Psoas muscle (tissue), 8 donors: Measurements from ENCODE around the gene COL4A4. TPM values are rescaled to one million over a fixed set of nuclear protein-coding genes. Genes with fewer than 3 reads are reported as not detected.

Experiments
- ATAC-seq, 4 donors: fragments of 200-7000 bp; cut with Tn5 transposase; one replicate each; pipeline ENCODE4 v1.9.1; 2020; ENCODE audit warnings: moderate library complexity in 3 of 4, mild to moderate bottlenecking in 2 of 4
- DNase-seq, 2 donors: peaks; one replicate each; pipeline ENCODE4 v3.0.0-alpha.2; 2020
- H3K27ac ChIP-seq: fragments of 200-600 bp; one replicate; pipeline ENCODE4 v1.8.0; 2022
- H3K27me3 ChIP-seq, 3 donors: fragments of 200-600 bp in 1 of 3; one replicate each; pipeline versions ENCODE4 v1.6.1 to v1.8.0; 2013 to 2022; ENCODE audit warnings: low read length in 2 of 3, mild to moderate bottlenecking in 2 of 3, moderate library complexity in 1 of 3; ENCODE audit not compliant: insufficient read depth in 3 of 3
- H3K36me3 ChIP-seq, 2 donors: fragments of 200-600 bp in 1 of 2; one replicate each; pipeline versions ENCODE4 v1.6.1 to v1.8.0; 2013 to 2022; ENCODE audit warnings: low read depth in 1 of 2, mild to moderate bottlenecking in 1 of 2, moderate library complexity in 1 of 2; ENCODE audit not compliant: insufficient read depth in 1 of 2
- H3K4me1 ChIP-seq: fragments of 200-600 bp; one replicate; pipeline ENCODE4 v1.8.0; 2022
- H3K4me3 ChIP-seq: fragments of 200-600 bp; one replicate; pipeline ENCODE4 v1.8.0; 2022; ENCODE audit warnings: mild to moderate bottlenecking
- H3K9me3 ChIP-seq: fragments of 200-600 bp; one replicate; pipeline ENCODE4 v1.8.0; 2022
- CTCF ChIP-seq: fragments of 200-600 bp; IDR thresholded peaks from one replicate; pipeline ENCODE4 v1.8.0; 2022; ENCODE audit warnings: antibody characterized with exemption
- WGBS, 3 donors: extraction: QIAGEN DNeasy Blood & Tissue Kit; methylation state at CpG; one replicate each; pipeline versions ENCODE4 v1.1.6 to v1.1.7; 2013; 5-methylcytosine and 5-hydroxymethylcytosine counted together
- intact Hi-C, 2 donors: fragments of 100-400 bp; cut with DNase I; formaldehyde crosslinking; loops; one replicate each; pipeline versions ENCODE4 v1.11.0 to v1.14.2; 2022
- polyA plus RNA-seq, 3 donors: library from polyadenylated mRNA; stranded (reverse); fragments of 200-250 nt; gene quantifications; one replicate each; pipeline ENCODE4 v1.2.3, GENCODE V29; 2013
- total RNA-seq, 4 donors: library from RNA; stranded (reverse); fragmentation: NEBNext Ultra II Directional in 2 of 4; extraction: Animal tissue kit (Norgen Biotek cat#: 25700) in 2 of 4; gene quantifications; one replicate each; pipeline versions ENCODE4 v1.2.1 to v1.2.4, GENCODE V29; 2021 to 2023
- donor health status: healthy with polysubstance abuse.
- donor health status: DM: no; HTN: no; CAD: no; lungs with moderate emphysema.
- donor health status: Bipolar disorder and iron deficiency.
- donor health status: healthy.
- donor health status: DM: yes; HTN: yes; CAD: no.
- donor health status: DM: no; HTN: no; CAD: no.
- donor health status: DM: no; HTN: no; CAD: no.
- donor health status: DM: yes; HTN: yes; CAD: no.

The COL4A4 gene
- total and polyA plus RNA-seq, 7 donors = 1.7 to 16.0 (median 4.6) TPM

GRCh38 chr2:227130636-227131035 lies 33.4 kb downstream of the COL4A4 start:
- peak overlapping the region; percentile 33 for H3K27ac ChIP-seq
- WGBS, 3 donors = 72 to 81% (median 74%) methylated on average over 8 of the region's 8 CpGs
- DNase-seq = no peak

GRCh38 chr2:227127201-227127600 lies 36.8 kb downstream of the COL4A4 start:
- intact Hi-C loops = no loop called here
- Histone ChIP-seq H3K27me3 (no peaks in the 10 kb centered on the region), H3K36me3 (peaks cover 0 to 37% of the 10 kb centered on the region in 2 donors), H3K27ac (no peak overlapping the region), H3K9me3 (no peaks in the 10 kb centered on the region), H3K4me1 (peaks cover 12% of the 10 kb centered on the region), H3K4me3 (no peak overlapping the region)
- DNase-seq = no peak
- 24 to 34% (median 25%) methylated on average over 8 of the region's 8 CpGs for WGBS, 3 donors
- no peak for ATAC-seq
- no peak for TF ChIP-seq CTCF

More at GRCh38 chr2:227130636-227131035, 33.4 kb downstream of the COL4A4 start:
- no peaks in the 10 kb centered on the region for H3K9me3 ChIP-seq
- H3K4me1 ChIP-seq = peaks cover 33% of the 10 kb centered on the region
- intact Hi-C loops = no loop called here
- H3K4me3 ChIP-seq = no peak overlapping the region
- peaks cover 0 to 17% of the 10 kb centered on the region in 2 donors for H3K36me3 ChIP-seq
- no peaks in the 10 kb centered on the region for H3K27me3 ChIP-seq
- TF ChIP-seq CTCF = no peak
- ATAC-seq = peak in 2 of 4 donors; percentile 8 to 32

- DNase-seq (no peak), ATAC-seq (no peak)
- H3K27ac ChIP-seq = no peak overlapping the region
- H3K4me1 ChIP-seq = peaks cover 4% of the 10 kb centered on the region
- H3K9me3 ChIP-seq = no peaks in the 10 kb centered on the region
- no peaks in the 10 kb centered on the region for H3K27me3 ChIP-seq
- 68 to 87% (median 82%) methylated on average over 5 of the region's 5 CpGs for WGBS, 3 donors
- intact Hi-C loops = no loop called here
- H3K36me3 ChIP-seq = peaks cover 0 to 51% of the 10 kb centered on the region in 2 donors
- no peak overlapping the region for H3K4me3 ChIP-seq
- no peak for TF ChIP-seq CTCF
These were observed 38.5 kb downstream of the COL4A4 start for GRCh38 chr2:227125506-227125905.

GRCh38 chr2:227124811-227125210 lies 39.2 kb downstream of the COL4A4 start:
- Histone ChIP-seq H3K36me3 (peaks cover 0 to 58% of the 10 kb centered on the region in 2 donors), H3K4me3 (no peak overlapping the region), H3K27ac (no peak overlapping the region), H3K4me1 (peaks cover under 1% of the 10 kb centered on the region), H3K27me3 (no peaks in the 10 kb centered on the region), H3K9me3 (no peaks in the 10 kb centered on the region)
- TF ChIP-seq CTCF = no peak
- 73 to 76% (median 74%) methylated on average over 2 of the region's 2 CpGs for WGBS, 3 donors
- no peak for DNase-seq
- intact Hi-C loops = no loop called here
- ATAC-seq = no peak

GRCh38 chr2:227123697-227124096 lies 40.3 kb downstream of the COL4A4 start:
- intact Hi-C loops = no loop called here
- no peak overlapping the region for H3K27ac ChIP-seq
- ATAC-seq (no peak), DNase-seq (no peak)
- H3K4me3 ChIP-seq = no peak overlapping the region
- no peaks in the 10 kb centered on the region for H3K4me1 ChIP-seq
- no peaks in the 10 kb centered on the region for H3K27me3 ChIP-seq
- H3K9me3 ChIP-seq = no peaks in the 10 kb centered on the region
- H3K36me3 ChIP-seq = peaks cover 0 to 69% of the 10 kb centered on the region in 2 donors
- 65 to 78% (median 67%) methylated on average over 4 of the region's 4 CpGs for WGBS, 3 donors
- no peak for TF ChIP-seq CTCF
